ENCODE data around the gene PLXNA2.

Gene PLXNA2

GRCh38 chr1:208004851-208005250 lies 239.3 kb downstream of the PLXNA2 start:
- POLR2A ChIA-PET = no interaction called here
- no peak overlapping the region for H3K27ac ChIP-seq (ENCODE audit: insufficient read depth in 1 of 2, low read depth in 1 of 2, low read length in 2 of 2, poor library complexity in 1 of 2, severe bottlenecking in 2 of 2)
- no peaks in the 10 kb centered on the region for H3K36me3 ChIP-seq (ENCODE audit: control insufficient read depth in 4 of 4, insufficient read depth in 4 of 4, low read length in 3 of 4)
- H3K4me3 ChIP-seq (ENCODE audit: control insufficient read depth in 1 of 7, extremely low read depth in 1 of 7, insufficient read depth in 4 of 7, low read depth in 2 of 7, low read length in 6 of 7) = no peak overlapping the region
- no peak for DNase-seq
- no peaks in the 10 kb centered on the region for H3K27me3 ChIP-seq (replicated peaks in 2 of 5; ENCODE audit: control insufficient read depth in 4 of 5, insufficient read depth in 5 of 5, low read length in 4 of 5)
- peaks cover 0 to 11% (median 0%) of the 10 kb centered on the region in 5 experiments for H3K9me3 ChIP-seq (ENCODE audit: control extremely low read depth in 1 of 5, control insufficient read depth in 4 of 5, insufficient read depth in 2 of 5, low read depth in 1 of 5, low read length in 4 of 5)
- no peaks in the 10 kb centered on the region for H3K4me1 ChIP-seq (ENCODE audit: control extremely low read depth in 1 of 4, control insufficient read depth in 4 of 4, insufficient read depth in 4 of 4, low read length in 3 of 4)
- CTCF ChIA-PET = no interaction called here
- 95% methylated on average over 3 of the region's 3 CpGs for WGBS (ENCODE audit: insufficient coverage)

GRCh38 chr1:208003241-208003640 lies 240.9 kb downstream of the PLXNA2 start:
- H3K4me3 ChIP-seq (ENCODE audit: control insufficient read depth in 1 of 7, extremely low read depth in 1 of 7, insufficient read depth in 4 of 7, low read depth in 2 of 7, low read length in 6 of 7) = no peak overlapping the region
- H3K9me3 ChIP-seq (ENCODE audit: control extremely low read depth in 1 of 5, control insufficient read depth in 4 of 5, insufficient read depth in 2 of 5, low read depth in 1 of 5, low read length in 4 of 5) = peaks cover 0 to 11% (median 0%) of the 10 kb centered on the region in 5 experiments
- POLR2A ChIA-PET = no interaction called here
- H3K36me3 ChIP-seq (ENCODE audit: control insufficient read depth in 4 of 4, insufficient read depth in 4 of 4, low read length in 3 of 4) = no peaks in the 10 kb centered on the region
- H3K27ac ChIP-seq (ENCODE audit: insufficient read depth in 1 of 2, low read depth in 1 of 2, low read length in 2 of 2, poor library complexity in 1 of 2, severe bottlenecking in 2 of 2) = no peak overlapping the region
- H3K27me3 ChIP-seq (replicated peaks in 2 of 5; ENCODE audit: control insufficient read depth in 4 of 5, insufficient read depth in 5 of 5, low read length in 4 of 5) = no peaks in the 10 kb centered on the region
- WGBS (ENCODE audit: insufficient coverage) = 94% methylated on average over 7 of the region's 7 CpGs
- no peaks in the 10 kb centered on the region for H3K4me1 ChIP-seq (ENCODE audit: control extremely low read depth in 1 of 4, control insufficient read depth in 4 of 4, insufficient read depth in 4 of 4, low read length in 3 of 4)
- no peak for DNase-seq
- CTCF ChIA-PET = interaction anchor here (0.6 to 1.8 kb wide), 4 partner anchors 10 to 118 kb away, joined by 3 to 4 read pairs (median 3); no protein-coding TSS in a partner anchor

- 88% methylated on average over 2 of the region's 8 CpGs for WGBS (ENCODE audit: insufficient coverage)
Observed at GRCh38 chr1:208002672-208003071, 241.5 kb downstream of the PLXNA2 start.

GRCh38 chr1:208002078-208002477 lies 242.1 kb downstream of the PLXNA2 start:
- H3K27me3 ChIP-seq (replicated peaks in 2 of 5; ENCODE audit: control insufficient read depth in 4 of 5, insufficient read depth in 5 of 5, low read length in 4 of 5) = no peaks in the 10 kb centered on the region
- POLR2A ChIA-PET = no interaction called here
- peaks cover 0 to 8% (median 2%) of the 10 kb centered on the region in 4 experiments for H3K4me1 ChIP-seq (ENCODE audit: control extremely low read depth in 1 of 4, control insufficient read depth in 4 of 4, insufficient read depth in 4 of 4, low read length in 3 of 4)
- 96% methylated on average over 6 of the region's 6 CpGs for WGBS (ENCODE audit: insufficient coverage)
- H3K36me3 ChIP-seq (ENCODE audit: control insufficient read depth in 4 of 4, insufficient read depth in 4 of 4, low read length in 3 of 4) = no peaks in the 10 kb centered on the region
- no peak for DNase-seq
- peaks cover 0 to 11% (median 0%) of the 10 kb centered on the region in 5 experiments for H3K9me3 ChIP-seq (ENCODE audit: control extremely low read depth in 1 of 5, control insufficient read depth in 4 of 5, insufficient read depth in 2 of 5, low read depth in 1 of 5, low read length in 4 of 5)
- H3K27ac ChIP-seq (ENCODE audit: insufficient read depth in 1 of 2, low read depth in 1 of 2, low read length in 2 of 2, poor library complexity in 1 of 2, severe bottlenecking in 2 of 2) = no peak overlapping the region
- CTCF ChIA-PET = interaction anchor here (1.5 to 1.8 kb wide), 2 partner anchors 14 to 117 kb away, joined by 4 read pairs; no protein-coding TSS in a partner anchor
- H3K4me3 ChIP-seq (ENCODE audit: control insufficient read depth in 1 of 7, extremely low read depth in 1 of 7, insufficient read depth in 4 of 7, low read depth in 2 of 7, low read length in 6 of 7) = no peak overlapping the region

More at GRCh38 chr1:208002672-208003071, 241.5 kb downstream of the PLXNA2 start:
- H3K9me3 ChIP-seq (ENCODE audit: control extremely low read depth in 1 of 5, control insufficient read depth in 4 of 5, insufficient read depth in 2 of 5, low read depth in 1 of 5, low read length in 4 of 5) = peaks cover 0 to 11% (median 0%) of the 10 kb centered on the region in 5 experiments
- H3K36me3 ChIP-seq (ENCODE audit: control insufficient read depth in 4 of 4, insufficient read depth in 4 of 4, low read length in 3 of 4) = no peaks in the 10 kb centered on the region
- DNase-seq = no peak
- H3K27me3 ChIP-seq (replicated peaks in 2 of 5; ENCODE audit: control insufficient read depth in 4 of 5, insufficient read depth in 5 of 5, low read length in 4 of 5) = no peaks in the 10 kb centered on the region
- H3K4me3 ChIP-seq (ENCODE audit: control insufficient read depth in 1 of 7, extremely low read depth in 1 of 7, insufficient read depth in 4 of 7, low read depth in 2 of 7, low read length in 6 of 7) = no peak overlapping the region
- POLR2A ChIA-PET = no interaction called here
- H3K27ac ChIP-seq (ENCODE audit: insufficient read depth in 1 of 2, low read depth in 1 of 2, low read length in 2 of 2, poor library complexity in 1 of 2, severe bottlenecking in 2 of 2) = no peak overlapping the region
- H3K4me1 ChIP-seq (ENCODE audit: control extremely low read depth in 1 of 4, control insufficient read depth in 4 of 4, insufficient read depth in 4 of 4, low read length in 3 of 4) = peaks cover 0 to 2% (median under 1%) of the 10 kb centered on the region in 4 experiments
- CTCF ChIA-PET = interaction anchor here (0.7 to 1.8 kb wide), 4 partner anchors 9 to 118 kb away, joined by 3 to 4 read pairs (median 4); no protein-coding TSS in a partner anchor

DNA sequence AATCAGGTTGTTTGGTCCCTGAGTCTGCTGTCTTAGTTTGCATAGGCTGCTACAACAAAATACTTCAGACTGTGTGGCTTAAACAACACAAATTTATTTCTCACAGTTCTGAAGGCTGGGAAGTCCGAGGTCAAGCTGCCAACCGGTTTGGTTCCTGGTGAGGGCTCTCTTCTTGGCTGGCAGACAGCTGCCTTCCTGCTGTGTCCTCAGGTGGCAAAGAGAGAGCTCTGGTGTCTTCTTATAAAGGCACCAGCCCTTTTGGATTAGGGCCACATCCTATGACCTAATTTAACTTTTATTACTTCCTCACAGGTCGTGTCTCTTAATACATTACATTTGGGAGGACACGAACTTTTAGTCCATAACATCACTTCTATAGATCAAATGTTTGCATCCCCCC lies 243.7 kb downstream of the PLXNA2 start:
- H3K4me1 ChIP-seq (ENCODE audit: control extremely low read depth in 1 of 4, control insufficient read depth in 4 of 4, insufficient read depth in 4 of 4, low read length in 3 of 4) = peaks cover 0 to 8% (median 2%) of the 10 kb centered on the region in 4 experiments
- WGBS (ENCODE audit: insufficient coverage) = 95% methylated on average over 2 of the region's 4 CpGs
- POLR2A ChIA-PET = no interaction called here
- no peaks in the 10 kb centered on the region for H3K36me3 ChIP-seq (ENCODE audit: control insufficient read depth in 4 of 4, insufficient read depth in 4 of 4, low read length in 3 of 4)
- no peak for DNase-seq
- H3K4me3 ChIP-seq (ENCODE audit: control insufficient read depth in 1 of 7, extremely low read depth in 1 of 7, insufficient read depth in 4 of 7, low read depth in 2 of 7, low read length in 6 of 7) = no peak overlapping the region
- no peaks in the 10 kb centered on the region for H3K27me3 ChIP-seq (replicated peaks in 2 of 5; ENCODE audit: control insufficient read depth in 4 of 5, insufficient read depth in 5 of 5, low read length in 4 of 5)
- CTCF ChIA-PET = interaction anchor here (0.7 to 2.1 kb wide), 5 partner anchors 15 to 135 kb away, joined by 3 to 5 read pairs (median 3); no protein-coding TSS in a partner anchor
- H3K27ac ChIP-seq (ENCODE audit: insufficient read depth in 1 of 2, low read depth in 1 of 2, low read length in 2 of 2, poor library complexity in 1 of 2, severe bottlenecking in 2 of 2) = no peak overlapping the region
- peaks cover 0 to 10% (median 0%) of the 10 kb centered on the region in 5 experiments for H3K9me3 ChIP-seq (ENCODE audit: control extremely low read depth in 1 of 5, control insufficient read depth in 4 of 5, insufficient read depth in 2 of 5, low read depth in 1 of 5, low read length in 4 of 5)

GRCh38 chr1:207999972-208000371 lies 244.2 kb downstream of the PLXNA2 start:
- Histone ChIP-seq H3K36me3 (ENCODE audit: control insufficient read depth in 4 of 4, insufficient read depth in 4 of 4, low read length in 3 of 4) (no peaks in the 10 kb centered on the region), H3K4me3 (ENCODE audit: control insufficient read depth in 1 of 7, extremely low read depth in 1 of 7, insufficient read depth in 4 of 7, low read depth in 2 of 7, low read length in 6 of 7) (no peak overlapping the region), H3K4me1 (ENCODE audit: control extremely low read depth in 1 of 4, control insufficient read depth in 4 of 4, insufficient read depth in 4 of 4, low read length in 3 of 4) (peaks cover 0 to 8% (median 2%) of the 10 kb centered on the region in 4 experiments), H3K9me3 (ENCODE audit: control extremely low read depth in 1 of 5, control insufficient read depth in 4 of 5, insufficient read depth in 2 of 5, low read depth in 1 of 5, low read length in 4 of 5) (peaks cover 0 to 10% (median 0%) of the 10 kb centered on the region in 5 experiments), H3K27ac (ENCODE audit: insufficient read depth in 1 of 2, low read depth in 1 of 2, low read length in 2 of 2, poor library complexity in 1 of 2, severe bottlenecking in 2 of 2) (no peak overlapping the region), H3K27me3 (replicated peaks in 2 of 5; ENCODE audit: control insufficient read depth in 4 of 5, insufficient read depth in 5 of 5, low read length in 4 of 5) (no peaks in the 10 kb centered on the region)
- no peak for DNase-seq
- ChIA-PET CTCF (interaction anchor here (1.0 to 2.1 kb wide), 5 partner anchors 22 to 239 kb away, joined by 3 to 5 read pairs (median 3); no protein-coding TSS in a partner anchor), POLR2A (no interaction called here)

GRCh38 chr1:207999274-207999915 lies 244.8 kb downstream of the PLXNA2 start:
- ChIA-PET CTCF (interaction anchor here (1.0 to 2.1 kb wide), 6 partner anchors 8 to 240 kb away, joined by 3 to 7 read pairs (median 4); no protein-coding TSS in a partner anchor), POLR2A (no interaction called here)
- no peak for DNase-seq
- Histone ChIP-seq H3K4me1 (ENCODE audit: control extremely low read depth in 1 of 4, control insufficient read depth in 4 of 4, insufficient read depth in 4 of 4, low read length in 3 of 4) (peaks cover 0 to 8% (median 2%) of the 10 kb centered on the region in 4 experiments), H3K9me3 (ENCODE audit: control extremely low read depth in 1 of 5, control insufficient read depth in 4 of 5, insufficient read depth in 2 of 5, low read depth in 1 of 5, low read length in 4 of 5) (peaks cover 0 to 10% (median 0%) of the 10 kb centered on the region in 5 experiments), H3K36me3 (ENCODE audit: control insufficient read depth in 4 of 4, insufficient read depth in 4 of 4, low read length in 3 of 4) (no peaks in the 10 kb centered on the region), H3K27me3 (replicated peaks in 2 of 5; ENCODE audit: control insufficient read depth in 4 of 5, insufficient read depth in 5 of 5, low read length in 4 of 5) (no peaks in the 10 kb centered on the region), H3K27ac (ENCODE audit: insufficient read depth in 1 of 2, low read depth in 1 of 2, low read length in 2 of 2, poor library complexity in 1 of 2, severe bottlenecking in 2 of 2) (no peak overlapping the region), H3K4me3 (ENCODE audit: control insufficient read depth in 1 of 7, extremely low read depth in 1 of 7, insufficient read depth in 4 of 7, low read depth in 2 of 7, low read length in 6 of 7) (no peak overlapping the region)
- WGBS (ENCODE audit: insufficient coverage) = 100% methylated on average over 3 of the region's 3 CpGs

Measured in common myeloid progenitor, CD34-positive (primary cell).